Ramos (cell line): Measurements from ENCODE around the gene EMX1.

Source experiments
- in situ Hi-C: fragments of 300-500 bp; cut with MboI; formaldehyde crosslinking; loops from one replicate; pipeline ENCODE4 v1.14.3; 2022; ENCODE audit warnings: low sequenced_read_pairs; ENCODE audit not compliant: unreplicated experiment

EMX1 gene

GRCh38 chr2:72937356-72937669 lies 20.0 kb downstream of the EMX1 start:
- in situ Hi-C loops, result no loop called here

- in situ Hi-C loops, result no loop called here
Measured at GRCh38 chr2:72938455-72938854, 21.1 kb downstream of the EMX1 start.

- in situ Hi-C loops, result no loop called here
Measured at GRCh38 chr2:72940361-72940760, 23.0 kb downstream of the EMX1 start.

DNA sequence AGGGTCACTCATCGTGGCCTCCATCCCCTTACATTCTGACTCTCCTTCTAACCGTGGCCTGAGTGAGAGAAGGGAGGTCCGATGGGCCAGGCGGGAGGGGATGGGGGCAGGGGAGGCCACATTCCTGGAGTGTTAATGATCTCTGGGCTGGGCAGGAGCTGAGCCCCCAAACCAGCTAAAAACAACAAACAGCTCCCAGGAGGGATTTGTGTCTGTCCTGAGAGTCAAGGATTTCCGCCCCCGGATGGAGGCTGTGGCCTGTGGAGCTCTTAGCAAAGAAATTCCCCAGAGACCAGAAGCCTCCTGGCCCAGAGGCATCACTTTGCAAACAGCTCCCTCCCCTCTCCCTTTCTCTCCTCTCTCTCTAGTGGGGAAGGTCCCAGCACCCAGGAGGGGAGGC lies 23.5 kb downstream of the EMX1 start:
- in situ Hi-C loops, result no loop called here

GRCh38 chr2:72942293-72942692 lies 25.0 kb downstream of the EMX1 start:
- in situ Hi-C loops, result no loop called here

DNA sequence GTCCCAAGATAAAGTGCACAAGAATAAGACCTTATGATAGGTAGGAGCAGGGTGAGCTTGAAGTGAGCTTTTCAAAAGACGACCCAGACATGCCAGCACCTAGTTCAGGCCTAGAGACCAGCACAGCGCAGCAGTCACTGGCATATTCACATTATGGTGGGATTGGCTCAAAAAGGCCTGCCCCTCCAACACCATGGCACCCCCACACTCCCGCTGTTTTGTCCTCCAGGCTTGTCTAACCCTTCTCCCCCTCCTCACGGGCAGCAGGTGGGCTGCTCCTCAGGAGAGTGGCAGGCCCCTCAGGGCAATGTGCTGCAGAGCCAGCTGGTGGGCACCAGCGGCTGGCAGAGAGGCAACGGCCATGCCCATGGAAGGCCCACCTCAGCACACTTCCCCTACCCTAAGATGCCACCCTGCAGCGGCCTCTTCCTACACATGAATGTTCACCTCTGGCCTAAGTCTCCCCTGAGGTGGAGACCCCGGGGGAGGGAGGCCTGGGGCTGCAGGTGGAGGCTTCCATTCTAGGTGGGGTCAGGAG lies 25.6 kb downstream of the EMX1 start:
- in situ Hi-C loops, result no loop called here

- in situ Hi-C loops, result no loop called here
Measured at GRCh38 chr2:72943540-72944395, 26.4 kb downstream of the EMX1 start.

- in situ Hi-C loops, result no loop called here
Measured at GRCh38 chr2:72944804-72945449, 27.6 kb downstream of the EMX1 start.

GRCh38 chr2:72945450-72946019 lies 28.2 kb downstream of the EMX1 start:
- in situ Hi-C loops, result no loop called here

- in situ Hi-C loops, result no loop called here
Measured at GRCh38 chr2:72946466-72946865, 29.1 kb downstream of the EMX1 start.

DNA sequence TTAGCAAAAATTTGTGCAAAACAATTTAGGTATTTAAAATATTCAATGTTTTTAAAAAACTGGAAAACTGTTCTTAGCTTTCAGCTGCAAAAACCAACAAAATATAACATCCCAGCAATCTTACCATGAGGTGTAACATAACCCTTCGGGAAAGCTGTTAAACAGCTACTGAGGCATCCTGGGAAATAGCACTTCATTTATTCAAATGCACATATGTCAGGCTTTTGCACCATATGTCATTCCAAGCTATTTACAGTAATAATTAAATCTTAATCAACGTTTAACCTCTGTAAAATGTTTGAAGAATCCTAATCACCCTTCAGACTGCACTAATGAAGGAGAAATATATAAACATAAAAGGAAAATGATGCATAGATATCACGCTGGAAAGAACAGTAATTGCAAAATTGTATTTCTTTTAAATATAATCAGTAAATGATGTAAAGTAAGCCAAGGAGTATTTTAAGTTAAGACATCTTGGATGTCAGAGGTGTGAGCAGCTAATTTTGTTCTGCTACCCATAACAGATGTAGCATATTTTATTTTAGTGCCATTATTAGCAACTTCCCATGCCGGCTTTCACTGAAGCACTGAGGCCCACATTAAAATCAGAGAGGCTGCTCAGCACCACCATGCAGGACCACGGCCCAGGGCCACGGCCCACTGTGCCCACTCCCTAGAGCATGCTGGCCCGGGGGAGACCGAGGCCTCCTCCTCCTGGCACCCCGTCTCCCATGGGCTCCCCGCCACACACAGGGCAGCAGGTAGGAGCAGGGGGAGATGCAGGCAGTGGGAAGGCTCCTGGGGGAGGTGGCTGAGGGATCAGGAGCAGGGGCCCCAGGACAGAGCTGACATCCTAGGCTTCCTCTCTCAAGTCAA lies 30.9 kb downstream of the EMX1 start:
- in situ Hi-C loops, result no loop called here

- in situ Hi-C loops, result no loop called here
Measured at GRCh38 chr2:72949045-72949444, 31.7 kb downstream of the EMX1 start.

DNA sequence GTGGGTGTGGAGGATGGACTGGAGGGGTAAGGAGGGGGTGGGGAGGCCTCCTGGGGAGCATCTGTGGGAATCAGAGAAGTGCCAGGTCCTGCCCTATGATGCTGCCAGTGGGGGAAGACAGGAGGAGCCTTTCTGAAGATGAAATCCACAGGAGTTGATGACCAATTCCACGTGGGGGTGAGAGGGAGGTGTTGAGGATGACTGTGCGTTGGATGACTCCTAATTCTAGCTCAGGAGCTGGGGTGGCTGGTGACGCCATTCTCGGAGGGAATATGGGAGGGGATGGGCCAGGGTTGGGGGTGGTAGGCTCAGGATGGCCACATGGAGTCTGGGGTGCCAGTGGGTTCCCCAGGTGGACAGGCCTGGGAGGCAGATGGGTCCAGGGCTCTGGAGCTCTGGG lies 32.3 kb downstream of the EMX1 start:
- in situ Hi-C loops, result no loop called here

- in situ Hi-C loops, result no loop called here
Measured at GRCh38 chr2:72950558-72951255, 33.4 kb downstream of the EMX1 start.

- in situ Hi-C loops, result no loop called here
Measured at GRCh38 chr2:72951303-72952095, 34.2 kb downstream of the EMX1 start.

- in situ Hi-C loops, result no loop called here
Measured at GRCh38 chr2:72952110-72952823, 34.9 kb downstream of the EMX1 start.

DNA sequence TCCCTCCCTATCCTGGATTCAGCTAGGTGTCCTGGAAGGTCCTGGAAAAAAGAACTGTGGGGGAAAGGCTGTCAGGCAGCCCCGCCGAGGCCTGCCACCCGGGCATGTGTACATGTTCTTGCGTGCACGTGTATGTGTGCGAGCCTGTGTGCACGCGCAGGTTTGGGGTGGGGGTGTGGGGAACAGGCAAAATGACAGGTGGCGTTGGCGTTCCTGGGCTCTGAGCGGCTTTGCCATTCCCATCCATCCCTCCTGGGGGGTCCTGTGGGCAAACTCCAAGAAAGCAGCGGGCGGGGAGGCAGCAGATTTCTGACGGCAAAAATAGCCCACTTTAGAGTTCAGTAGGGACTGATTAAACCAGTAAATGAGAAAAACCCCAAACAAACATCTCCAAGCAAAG lies 35.6 kb downstream of the EMX1 start:
- in situ Hi-C loops, result no loop called here

GRCh38 chr2:72953528-72953927 lies 36.2 kb downstream of the EMX1 start:
- in situ Hi-C loops, result no loop called here
